Fibroblast of the aortic adventitia (primary cell): ENCODE data around the gene CD9. TPM values are rescaled to one million over a fixed set of nuclear protein-coding genes. Genes with fewer than 3 reads are reported as not detected.

Experiments used
- DNase-seq: peaks from one replicate; pipeline ENCODE4 v3.0.0-alpha.2; 2010; ENCODE audit warnings: low read depth
- H3K4me3 ChIP-seq: 2 replicates; pipeline ENCODE4 v1.5.1; 2011; ENCODE audit warnings: low read depth, mild to moderate bottlenecking, control low read depth, low read length, moderate library complexity
- total RNA-seq: library from RNA; depleted of rRNA; stranded (reverse); fragments of >200 nt; gene quantifications from 2 replicates; pipeline ENCODE4 v1.2.3, GENCODE V29; 2012; ENCODE audit warnings: low replicate concordance
- TF ChIP-seq, protein P1 (sequence below): IDR thresholded peaks from 2 replicates; pipeline ENCODE4 v1.5.1; 2011; ENCODE audit warnings: mild to moderate bottlenecking, low read length, control low read depth, inconsistent platforms; ENCODE audit not compliant: insufficient read depth

The CD9 gene
- total RNA-seq, 1 donor = 407 TPM

DNA sequence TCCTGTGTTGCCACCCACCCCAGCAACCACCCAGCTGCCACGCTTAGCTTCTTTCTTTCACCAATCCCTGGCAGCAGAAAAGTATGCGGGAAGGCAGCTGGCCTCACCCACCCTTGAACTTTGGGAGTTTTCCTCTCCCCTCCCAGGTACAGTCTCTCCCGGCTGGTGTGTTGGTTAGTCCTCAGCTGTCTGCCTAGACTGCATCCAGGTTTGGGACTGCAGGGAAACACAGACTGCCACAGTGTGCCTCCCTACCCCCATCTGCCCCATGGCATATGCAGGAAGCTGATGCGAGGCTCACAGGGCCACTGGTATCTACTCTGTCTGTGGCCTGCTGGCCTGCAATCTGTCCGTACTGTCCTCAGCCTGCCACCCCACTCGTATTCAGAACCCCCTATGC lies 2.1 kb downstream of the CD9 start:
- TF ChIP-seq, protein P1, sequence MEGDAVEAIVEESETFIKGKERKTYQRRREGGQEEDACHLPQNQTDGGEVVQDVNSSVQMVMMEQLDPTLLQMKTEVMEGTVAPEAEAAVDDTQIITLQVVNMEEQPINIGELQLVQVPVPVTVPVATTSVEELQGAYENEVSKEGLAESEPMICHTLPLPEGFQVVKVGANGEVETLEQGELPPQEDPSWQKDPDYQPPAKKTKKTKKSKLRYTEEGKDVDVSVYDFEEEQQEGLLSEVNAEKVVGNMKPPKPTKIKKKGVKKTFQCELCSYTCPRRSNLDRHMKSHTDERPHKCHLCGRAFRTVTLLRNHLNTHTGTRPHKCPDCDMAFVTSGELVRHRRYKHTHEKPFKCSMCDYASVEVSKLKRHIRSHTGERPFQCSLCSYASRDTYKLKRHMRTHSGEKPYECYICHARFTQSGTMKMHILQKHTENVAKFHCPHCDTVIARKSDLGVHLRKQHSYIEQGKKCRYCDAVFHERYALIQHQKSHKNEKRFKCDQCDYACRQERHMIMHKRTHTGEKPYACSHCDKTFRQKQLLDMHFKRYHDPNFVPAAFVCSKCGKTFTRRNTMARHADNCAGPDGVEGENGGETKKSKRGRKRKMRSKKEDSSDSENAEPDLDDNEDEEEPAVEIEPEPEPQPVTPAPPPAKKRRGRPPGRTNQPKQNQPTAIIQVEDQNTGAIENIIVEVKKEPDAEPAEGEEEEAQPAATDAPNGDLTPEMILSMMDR = no peak
- H3K4me3 ChIP-seq = peak overlapping the region; percentile 3
- no peak for DNase-seq

DNA sequence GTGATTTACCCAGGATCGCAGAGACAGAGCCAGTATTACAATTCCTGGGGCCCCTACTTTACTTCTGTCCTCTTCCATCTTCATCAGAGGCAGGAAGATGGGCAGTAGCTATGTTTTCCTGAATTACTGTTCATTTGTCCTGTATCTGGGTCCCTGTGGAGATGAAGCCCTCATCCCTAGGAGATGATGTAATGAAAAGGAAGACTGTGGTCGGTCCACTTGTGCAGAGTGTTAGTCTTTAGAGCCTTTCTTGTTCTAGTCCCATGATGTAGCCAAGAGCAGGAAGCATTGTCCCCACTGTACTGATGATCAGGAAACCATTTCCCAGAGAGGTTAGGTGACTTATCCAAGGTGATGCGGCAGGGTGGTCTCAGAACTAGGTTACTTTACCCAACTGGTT lies 2.6 kb downstream of the CD9 start:
- no peak overlapping the region for H3K4me3 ChIP-seq
- TF ChIP-seq, protein P1 = no peak
- no peak for DNase-seq

DNA sequence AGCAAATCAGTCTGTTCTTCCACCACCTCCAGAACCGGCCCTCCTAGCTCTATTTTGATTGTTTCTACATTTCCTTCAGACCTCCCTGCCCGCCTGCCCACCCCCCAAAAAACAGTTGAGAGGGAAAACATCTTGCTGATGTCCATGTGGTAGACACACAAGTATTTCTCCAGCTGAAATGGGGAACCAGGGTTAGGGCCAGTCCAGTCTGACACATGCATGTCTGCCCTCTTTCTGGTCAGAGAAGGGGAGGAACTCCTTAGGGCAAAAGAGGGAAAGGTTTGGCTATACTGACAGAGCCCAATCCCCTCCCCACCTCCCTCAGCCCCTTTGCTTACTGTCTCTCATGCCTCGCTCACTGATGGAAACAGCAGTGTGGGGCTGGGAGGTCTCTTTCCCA lies 3.4 kb downstream of the CD9 start:
- no peak overlapping the region for H3K4me3 ChIP-seq
- TF ChIP-seq, protein P1 = no peak
- DNase-seq = no peak

DNA sequence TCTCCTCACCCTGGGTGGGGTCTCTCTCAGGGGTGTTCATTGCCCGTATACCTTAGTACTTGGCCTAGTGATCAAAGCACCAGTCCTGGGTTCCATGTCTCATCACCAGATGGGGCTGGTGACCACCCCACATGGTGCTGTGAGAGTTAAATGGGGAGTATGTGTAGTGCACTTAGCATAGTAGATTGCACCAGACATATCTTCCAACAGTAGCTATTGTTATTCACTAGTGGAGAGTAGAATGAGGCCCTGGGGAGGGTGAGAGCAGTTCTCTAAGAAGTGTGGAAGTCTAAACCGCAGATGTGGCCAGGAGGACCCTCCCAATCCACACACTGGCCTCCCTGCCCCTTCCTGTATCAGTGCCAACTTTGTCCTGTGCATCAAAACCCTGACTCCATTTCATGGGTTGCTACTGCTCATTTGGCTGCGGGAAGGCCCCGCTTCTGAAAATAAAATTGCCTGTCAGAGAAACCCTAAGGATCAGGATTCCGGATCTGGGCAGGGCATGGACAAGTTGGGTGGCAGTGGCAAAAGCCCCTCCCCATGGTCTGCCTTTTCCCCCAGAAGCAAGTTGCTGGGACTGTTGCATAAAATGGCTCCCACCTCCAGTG lies 4.4 kb downstream of the CD9 start:
- TF ChIP-seq, protein P1 = no peak
- DNase-seq = peak; percentile 47
- H3K4me3 ChIP-seq = no peak overlapping the region

DNA sequence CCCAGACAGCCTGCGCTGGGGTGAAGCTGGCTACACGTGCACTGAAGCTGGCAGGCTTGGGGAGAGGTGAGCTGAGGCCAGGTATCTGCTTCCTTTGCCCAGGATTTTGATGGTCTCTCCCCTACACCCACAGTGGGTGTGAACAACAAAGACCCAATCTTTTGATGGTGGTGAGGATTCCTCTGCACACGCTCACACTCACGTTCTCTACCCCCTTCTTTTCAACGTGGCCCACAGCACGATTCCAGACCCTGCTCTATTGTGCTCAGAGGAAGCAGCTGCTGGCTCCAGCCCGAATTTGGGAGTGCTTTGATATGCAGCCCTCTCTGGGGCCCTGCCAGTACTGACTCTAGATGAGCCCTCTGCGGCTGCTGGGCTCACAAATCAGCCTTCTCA lies 4.9 kb downstream of the CD9 start:
- DNase-seq = peak; percentile 51
- TF ChIP-seq, protein P1 = no peak
- no peak overlapping the region for H3K4me3 ChIP-seq

DNA sequence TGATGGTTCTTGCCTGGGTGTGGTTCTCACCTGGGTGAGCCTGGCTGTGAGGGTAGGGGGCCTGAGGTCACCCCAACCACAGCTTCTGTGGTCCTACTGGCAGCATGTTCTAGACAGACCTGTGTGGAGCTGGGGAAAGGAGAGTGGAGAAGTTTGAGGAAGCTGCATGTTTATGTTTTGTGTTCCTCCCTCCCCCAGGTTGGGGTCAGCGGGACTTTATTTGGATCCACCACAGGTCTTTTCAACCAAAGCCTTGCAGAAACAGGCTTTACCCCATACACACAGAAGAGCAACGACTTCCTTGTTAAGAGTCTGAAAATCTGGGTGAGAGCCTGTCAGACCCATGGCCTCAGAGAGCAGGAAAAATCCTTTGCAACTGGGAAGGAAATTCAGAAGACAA lies 5.6 kb downstream of the CD9 start:
- TF ChIP-seq, protein P1 = no peak
- H3K4me3 ChIP-seq = no peak overlapping the region
- no peak for DNase-seq

DNA sequence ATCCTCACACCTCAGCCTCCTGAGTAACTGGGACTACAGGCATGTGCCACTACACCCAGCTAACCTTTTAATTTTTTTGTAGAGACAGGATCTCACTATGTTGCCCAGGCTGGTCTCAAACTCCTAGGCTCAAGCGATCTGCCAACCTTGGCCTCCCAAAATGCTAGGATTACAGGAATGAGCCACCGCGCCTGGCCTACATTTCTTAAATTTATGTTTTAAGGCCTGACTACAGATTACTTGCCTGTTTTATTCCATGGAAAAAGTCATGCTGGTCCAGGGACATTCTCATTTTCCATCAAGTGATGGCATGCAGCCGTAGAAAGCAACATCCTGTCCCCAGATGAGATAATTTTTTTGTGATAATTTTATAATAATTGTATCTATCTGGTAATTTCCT lies 6.1 kb downstream of the CD9 start:
- no peak for DNase-seq
- TF ChIP-seq, protein P1 = no peak
- H3K4me3 ChIP-seq = no peak overlapping the region
